ENCODE measurements around the gene FAM241A.
"Not testable (repeated sequence)": the region's sequence is repeated elsewhere in the genome, so short reads cannot be mapped to it uniquely, and the experiment has no call there.

The FAM241A gene

GRCh38 chr4:112172180-112172579 is 26.9 kb downstream of the FAM241A start:
- Mint-ChIP-seq H3K9me3 (no peaks in the 10 kb centered on the region), H3K4me3 (no peak overlapping the region), H3K36me3 (ENCODE audit: low read depth) (no peaks in the 10 kb centered on the region), H3K27ac (no peak overlapping the region), H3K27me3 (ENCODE audit: low read depth, poor library complexity) (peaks cover 3% of the 10 kb centered on the region), H3K4me1 (no peaks in the 10 kb centered on the region)
- no peak for DNase-seq
- no peak for TF ChIP-seq CTCF (IDR thresholded peaks at IDR 0.05)

- Mint-ChIP-seq H3K36me3 (ENCODE audit: low read depth) (no peaks in the 10 kb centered on the region), H3K27me3 (ENCODE audit: low read depth, poor library complexity) (peaks cover 3% of the 10 kb centered on the region), H3K27ac (peak overlapping the region; percentile 84), H3K4me3 (no peak overlapping the region), H3K4me1 (no peaks in the 10 kb centered on the region), H3K9me3 (no peaks in the 10 kb centered on the region)
- DNase-seq: no peak
- no peak for TF ChIP-seq CTCF (IDR thresholded peaks at IDR 0.05)
These were observed 28.6 kb downstream of the FAM241A start for GRCh38 chr4:112173593-112174558.

GRCh38 chr4:112175840-112176239 is 30.6 kb downstream of the FAM241A start:
- Mint-ChIP-seq H3K4me1 (no peaks in the 10 kb centered on the region), H3K4me3 (no peak overlapping the region), H3K27ac (no peak overlapping the region), H3K36me3 (ENCODE audit: low read depth) (no peaks in the 10 kb centered on the region), H3K27me3 (ENCODE audit: low read depth, poor library complexity) (peaks cover 3% of the 10 kb centered on the region), H3K9me3 (no peaks in the 10 kb centered on the region)
- no peak for TF ChIP-seq CTCF (IDR thresholded peaks at IDR 0.05)
- DNase-seq: no peak

- no peak overlapping the region for H3K4me3 Mint-ChIP-seq
- peaks cover 3% of the 10 kb centered on the region for H3K27me3 Mint-ChIP-seq (ENCODE audit: low read depth, poor library complexity)
- no peaks in the 10 kb centered on the region for H3K36me3 Mint-ChIP-seq (ENCODE audit: low read depth)
- H3K4me1 Mint-ChIP-seq: no peaks in the 10 kb centered on the region
- TF ChIP-seq CTCF (IDR thresholded peaks at IDR 0.05): no peak
- H3K9me3 Mint-ChIP-seq: no peaks in the 10 kb centered on the region
- DNase-seq: no peak
- no peak overlapping the region for H3K27ac Mint-ChIP-seq
These were observed 31.3 kb downstream of the FAM241A start for GRCh38 chr4:112176596-112176995.

GRCh38 chr4:112178741-112179140 is 33.5 kb downstream of the FAM241A start:
- H3K4me1 Mint-ChIP-seq; H3K4me3 Mint-ChIP-seq; H3K27ac Mint-ChIP-seq; H3K27me3 Mint-ChIP-seq (ENCODE audit: low read depth, poor library complexity); H3K36me3 Mint-ChIP-seq (ENCODE audit: low read depth); DNase-seq; H3K9me3 Mint-ChIP-seq: not testable (repeated sequence)

GRCh38 chr4:112181358-112182000 is 36.2 kb downstream of the FAM241A start:
- peaks cover 3% of the 10 kb centered on the region for H3K27me3 Mint-ChIP-seq (ENCODE audit: low read depth, poor library complexity)
- no peak for TF ChIP-seq CTCF (IDR thresholded peaks at IDR 0.05)
- no peak overlapping the region for H3K4me3 Mint-ChIP-seq
- no peak for DNase-seq
- H3K4me1 Mint-ChIP-seq: no peaks in the 10 kb centered on the region
- H3K36me3 Mint-ChIP-seq (ENCODE audit: low read depth): no peaks in the 10 kb centered on the region
- no peaks in the 10 kb centered on the region for H3K9me3 Mint-ChIP-seq
- H3K27ac Mint-ChIP-seq: no peak overlapping the region
